ENCODE results near the gene C11orf86. TPM values are rescaled to one million over a fixed set of nuclear protein-coding genes. Genes with fewer than 3 reads are reported as not detected.
"Not testable (repeated sequence)": the region's sequence is repeated elsewhere in the genome, so short reads cannot be mapped to it uniquely, and the experiment has no call there.

The C11orf86 gene
- total and polyA plus RNA-seq, 3 donors from 2014 or later, result 0.25 TPM; not detected in 2

DNA sequence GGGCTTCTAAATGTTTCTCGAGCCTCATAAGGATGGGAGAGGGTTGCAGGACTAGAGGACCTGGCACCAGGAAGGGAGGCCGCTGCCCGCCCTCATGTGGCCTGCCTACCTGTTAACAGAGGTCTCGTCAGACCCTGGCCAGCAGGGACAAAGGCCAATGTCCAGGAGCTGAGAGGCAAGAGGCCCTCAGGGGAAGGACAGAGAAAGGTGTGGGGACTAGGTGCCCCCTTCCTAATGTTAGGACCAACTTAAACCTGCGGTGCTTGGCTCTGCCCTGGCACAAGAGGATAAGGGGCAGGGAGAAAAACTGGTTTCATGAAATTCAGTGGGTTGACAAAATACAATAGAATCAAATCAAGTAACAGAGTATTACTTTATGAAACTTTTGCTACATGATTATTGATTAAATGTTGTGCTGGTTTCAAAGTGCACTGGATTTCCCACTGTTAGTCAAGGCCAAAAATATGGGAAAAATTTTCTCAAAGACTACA, 27.9 kb downstream of the C11orf86 start:
- Histone ChIP-seq H3K36me3 (ENCODE audit: low read depth, missing control alignments) (no peaks in the 10 kb centered on the region), H3K9me3 (no peaks in the 10 kb centered on the region), H3K4me3 (no peak overlapping the region), H3K4me1 (peaks cover 6% of the 10 kb centered on the region), H3K27ac (peak overlapping the region in 1 of 2 donors; percentile 61), H3K27me3 (no peaks in the 10 kb centered on the region)
- 54 to 75% methylated on average over 5 of the region's 5 CpGs for WGBS, 2 donors
- intact Hi-C loops (cut with DNase I; ENCODE audit: low total_unique reads), result no loop called here
- TF ChIP-seq, protein P1, sequence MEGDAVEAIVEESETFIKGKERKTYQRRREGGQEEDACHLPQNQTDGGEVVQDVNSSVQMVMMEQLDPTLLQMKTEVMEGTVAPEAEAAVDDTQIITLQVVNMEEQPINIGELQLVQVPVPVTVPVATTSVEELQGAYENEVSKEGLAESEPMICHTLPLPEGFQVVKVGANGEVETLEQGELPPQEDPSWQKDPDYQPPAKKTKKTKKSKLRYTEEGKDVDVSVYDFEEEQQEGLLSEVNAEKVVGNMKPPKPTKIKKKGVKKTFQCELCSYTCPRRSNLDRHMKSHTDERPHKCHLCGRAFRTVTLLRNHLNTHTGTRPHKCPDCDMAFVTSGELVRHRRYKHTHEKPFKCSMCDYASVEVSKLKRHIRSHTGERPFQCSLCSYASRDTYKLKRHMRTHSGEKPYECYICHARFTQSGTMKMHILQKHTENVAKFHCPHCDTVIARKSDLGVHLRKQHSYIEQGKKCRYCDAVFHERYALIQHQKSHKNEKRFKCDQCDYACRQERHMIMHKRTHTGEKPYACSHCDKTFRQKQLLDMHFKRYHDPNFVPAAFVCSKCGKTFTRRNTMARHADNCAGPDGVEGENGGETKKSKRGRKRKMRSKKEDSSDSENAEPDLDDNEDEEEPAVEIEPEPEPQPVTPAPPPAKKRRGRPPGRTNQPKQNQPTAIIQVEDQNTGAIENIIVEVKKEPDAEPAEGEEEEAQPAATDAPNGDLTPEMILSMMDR (IDR thresholded peaks at IDR 0.05), result no peak
- no peak for TF ChIP-seq POLR2A (IDR thresholded peaks at IDR 0.05)
- DNase-seq, result peak; percentile 36

DNA sequence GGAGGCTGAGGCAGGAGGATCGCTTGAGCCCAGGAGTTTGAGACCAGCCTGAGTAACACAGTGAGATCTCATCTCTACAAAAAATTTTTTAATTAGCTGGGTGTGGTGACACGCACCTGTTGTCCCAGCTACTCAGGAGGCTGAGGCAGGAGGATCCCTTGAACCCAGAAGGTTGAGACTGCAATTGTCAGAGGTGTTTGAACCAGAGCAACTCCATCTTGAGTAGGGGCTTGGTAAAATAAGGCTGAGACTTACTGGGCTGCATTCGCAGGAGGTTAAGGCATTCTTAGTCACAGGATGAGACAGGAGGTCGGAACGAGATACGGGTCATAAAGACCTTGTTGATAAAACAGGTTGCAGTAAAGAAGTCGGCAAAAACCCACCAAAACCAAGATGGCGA, 30.1 kb downstream of the C11orf86 start:
- H3K4me1 ChIP-seq; H3K9me3 ChIP-seq; DNase-seq; H3K4me3 ChIP-seq; H3K27ac ChIP-seq; intact Hi-C loops (cut with DNase I; ENCODE audit: low total_unique reads); H3K27me3 ChIP-seq; H3K36me3 ChIP-seq (ENCODE audit: low read depth, missing control alignments): not testable (repeated sequence)
- 80 to 83% methylated on average over 8 of the region's 8 CpGs for WGBS, 2 donors

DNA sequence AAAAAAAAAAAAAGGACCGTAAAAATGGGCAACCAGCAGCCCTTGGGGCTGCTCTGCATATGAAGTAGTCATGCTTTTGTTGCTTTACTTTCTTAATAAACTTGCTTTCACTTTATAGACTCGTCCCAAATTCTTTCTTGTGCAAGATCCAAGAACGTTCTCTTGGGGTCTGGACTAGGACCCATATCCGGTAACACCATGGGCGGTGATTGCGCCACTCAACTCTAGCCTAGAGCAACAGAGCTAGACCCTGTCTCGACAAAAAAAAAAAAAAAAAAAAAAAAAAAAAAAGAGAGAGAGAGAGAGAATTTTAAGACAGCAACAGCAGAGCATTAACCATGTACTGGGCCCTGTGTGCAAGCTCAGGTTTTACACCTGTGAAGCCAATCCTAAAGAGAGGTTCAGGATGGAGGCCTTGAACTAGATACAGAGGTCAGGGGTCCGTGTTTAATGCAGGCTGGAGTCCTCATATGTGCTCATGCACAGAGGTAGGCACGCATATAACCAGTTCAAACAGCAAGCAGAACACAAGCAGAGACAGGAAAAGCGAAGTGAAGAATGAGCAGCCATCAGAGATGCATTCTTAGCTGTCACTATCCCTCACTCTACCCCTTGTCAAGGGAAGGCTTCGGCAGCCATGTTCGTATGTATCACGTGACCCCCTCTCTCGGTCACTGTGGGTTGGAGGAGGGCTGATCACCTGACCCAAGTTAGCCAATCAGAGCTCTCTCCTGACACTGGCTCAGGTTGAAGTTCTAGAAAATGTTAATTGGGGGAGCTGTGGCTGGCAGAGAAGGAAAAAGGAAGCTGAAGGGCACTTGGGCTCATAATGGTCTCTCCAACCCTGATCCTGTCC, 31.2 kb downstream of the C11orf86 start:
- 49 to 70% methylated on average over 14 of the region's 14 CpGs for WGBS, 2 donors
- intact Hi-C loops (cut with DNase I; ENCODE audit: low total_unique reads), result no loop called here
- Histone ChIP-seq H3K27ac (no peak overlapping the region), H3K4me1 (peaks cover 6% of the 10 kb centered on the region), H3K4me3 (peak overlapping the region in 1 of 2 donors; percentile 5), H3K27me3 (no peaks in the 10 kb centered on the region), H3K36me3 (ENCODE audit: low read depth, missing control alignments) (no peaks in the 10 kb centered on the region), H3K9me3 (no peaks in the 10 kb centered on the region)
- no peak for TF ChIP-seq POLR2A (IDR thresholded peaks at IDR 0.05)
- TF ChIP-seq, protein P1 (IDR thresholded peaks at IDR 0.05), result no peak
- DNase-seq, result peak; percentile 80

DNA sequence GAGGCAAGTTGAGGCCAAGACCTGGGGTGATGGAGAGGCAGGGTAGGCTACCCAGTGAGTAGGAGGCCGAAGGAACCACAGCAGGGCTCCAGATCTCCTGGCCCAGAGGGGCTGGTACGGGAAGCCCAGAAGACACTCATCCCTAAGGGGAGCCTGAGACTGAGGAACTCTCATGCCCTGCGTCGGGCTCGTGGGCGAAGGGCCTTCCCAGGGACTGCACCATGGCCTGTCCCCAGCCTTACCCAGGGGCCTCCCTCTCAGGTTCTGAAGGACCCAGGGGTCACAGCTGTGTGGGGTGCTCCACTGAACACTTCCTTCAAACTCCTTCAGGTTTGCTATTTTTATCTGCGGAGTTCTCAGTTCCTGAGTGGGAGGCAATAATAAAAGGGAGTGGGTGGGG, 32.0 kb downstream of the C11orf86 start:
- intact Hi-C loops (cut with DNase I; ENCODE audit: low total_unique reads), result no loop called here
- Histone ChIP-seq H3K4me3 (no peak overlapping the region), H3K4me1 (peaks cover 6% of the 10 kb centered on the region), H3K27me3 (no peaks in the 10 kb centered on the region), H3K9me3 (no peaks in the 10 kb centered on the region), H3K27ac (no peak overlapping the region), H3K36me3 (ENCODE audit: low read depth, missing control alignments) (no peaks in the 10 kb centered on the region)
- DNase-seq, result no peak
- 63 to 83% methylated on average over 2 to 7 of the region's 7 CpGs for WGBS, 2 donors
- TF ChIP-seq, protein P1 (IDR thresholded peaks at IDR 0.05), result no peak
- TF ChIP-seq POLR2A (IDR thresholded peaks at IDR 0.05), result no peak

DNA sequence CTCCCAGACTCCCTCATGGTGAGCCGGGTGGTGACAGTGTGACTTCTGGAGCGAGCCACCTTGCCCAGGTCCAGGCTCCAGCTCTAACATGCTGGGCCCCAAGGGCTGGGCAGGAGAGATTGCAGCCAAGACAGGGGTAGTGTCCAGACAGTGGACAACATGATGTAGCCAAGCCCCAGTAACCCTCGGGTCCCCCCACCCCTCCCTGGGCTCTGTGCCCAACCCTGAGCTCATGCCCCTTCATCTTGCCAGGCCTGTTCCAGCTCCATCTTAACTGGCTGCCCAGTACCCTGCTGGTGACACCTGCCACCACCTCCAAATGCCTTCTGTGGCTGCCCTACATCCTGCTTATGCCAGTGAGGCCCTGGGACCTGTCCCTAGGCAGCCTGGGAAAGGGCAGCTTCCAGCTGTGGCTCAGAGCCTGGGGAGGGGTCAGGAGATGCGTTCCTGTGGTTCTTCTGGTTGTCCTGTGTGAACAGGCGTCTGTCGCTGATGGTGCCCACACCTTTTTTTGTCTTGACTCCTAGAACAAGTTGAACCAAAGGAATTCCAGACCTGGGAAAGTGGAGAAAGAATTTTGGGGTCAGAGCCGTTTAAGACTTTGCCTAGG, 35.3 kb downstream of the C11orf86 start:
- no peaks in the 10 kb centered on the region for H3K9me3 ChIP-seq
- peaks cover 6% of the 10 kb centered on the region for H3K4me1 ChIP-seq
- DNase-seq, result no peak
- no peak overlapping the region for H3K27ac ChIP-seq
- no peak overlapping the region for H3K4me3 ChIP-seq
- no peaks in the 10 kb centered on the region for H3K27me3 ChIP-seq
- WGBS, 2 donors, result 84 to 88% methylated on average over 6 to 7 of the region's 7 CpGs
- H3K36me3 ChIP-seq (ENCODE audit: low read depth, missing control alignments), result no peaks in the 10 kb centered on the region
- intact Hi-C loops (cut with DNase I; ENCODE audit: low total_unique reads), result no loop called here
- TF ChIP-seq POLR2A (IDR thresholded peaks at IDR 0.05), result no peak
- TF ChIP-seq, protein P1 (IDR thresholded peaks at IDR 0.05), result no peak

Data from testis (tissue), 3 donors.